Stimulated activated CD4-positive, alpha-beta T cell treated with anti-CD3 and anti-CD28 coated beads, Interleukin-1b, Interleukin-23, amount 100 ng/mL, for 24 hours (primary cell): ENCODE results near the gene CROCC2.

ENCODE experiments used
- DNase-seq, 4 experiments: peaks; one replicate each; pipeline ENCODE4 v3.0.0-alpha.2; 2020; ENCODE audit warnings: low read depth in 4 of 4, low spot score in 1 of 4

Gene CROCC2

DNA sequence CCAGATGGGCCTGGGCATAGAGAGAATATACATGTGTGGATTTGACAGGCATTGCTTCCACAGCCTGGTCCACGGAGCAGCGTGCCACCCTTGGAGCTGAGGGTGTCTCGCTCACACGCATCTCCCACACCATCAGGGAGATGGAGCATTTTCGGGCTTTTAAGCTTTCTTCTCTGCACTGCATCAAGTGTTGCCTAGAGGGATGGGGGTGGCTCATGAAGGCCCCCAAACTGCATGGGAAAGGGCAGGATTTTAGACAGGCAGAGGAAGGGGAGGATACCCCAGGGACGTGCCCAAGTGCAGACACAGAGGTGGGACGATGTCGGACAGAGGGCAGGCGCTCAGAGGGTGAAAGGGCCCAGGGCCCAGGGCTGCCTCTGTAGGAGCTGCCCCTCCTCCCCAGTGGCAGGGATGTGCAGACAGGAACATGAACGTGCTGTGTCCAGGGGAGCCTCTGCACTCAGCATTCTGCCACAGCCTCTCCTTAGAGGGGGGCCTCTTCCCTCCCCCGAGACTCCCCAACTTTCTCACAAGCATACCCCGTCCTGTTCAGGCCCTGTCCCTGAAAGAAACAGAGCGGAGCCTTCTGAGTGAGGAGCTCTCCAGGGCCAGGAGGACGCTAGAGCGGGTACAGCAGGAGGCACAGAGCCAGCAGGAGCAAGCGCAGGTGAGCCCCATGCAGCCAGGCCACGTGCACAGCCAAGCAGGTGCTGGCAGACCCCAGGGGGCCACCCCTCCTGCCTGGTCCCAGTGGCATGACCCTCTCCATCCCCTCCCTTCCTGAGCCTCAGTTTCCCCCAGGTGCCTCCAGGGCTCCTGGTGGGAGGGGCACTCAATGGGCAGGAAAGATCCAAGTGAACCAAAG is 49.4 kb downstream of the CROCC2 start:
- DNase-seq, result no peak

GRCh38 chr2:240956171-240956934 is 50.2 kb downstream of the CROCC2 start:
- DNase-seq, result no peak

- no peak for DNase-seq
Measured at GRCh38 chr2:240956935-240957655, 51.0 kb downstream of the CROCC2 start.

- DNase-seq, result no peak
Measured at GRCh38 chr2:240957656-240958365, 51.7 kb downstream of the CROCC2 start.

- no peak for DNase-seq
Measured at GRCh38 chr2:240958366-240959213, 52.5 kb downstream of the CROCC2 start.

DNA sequence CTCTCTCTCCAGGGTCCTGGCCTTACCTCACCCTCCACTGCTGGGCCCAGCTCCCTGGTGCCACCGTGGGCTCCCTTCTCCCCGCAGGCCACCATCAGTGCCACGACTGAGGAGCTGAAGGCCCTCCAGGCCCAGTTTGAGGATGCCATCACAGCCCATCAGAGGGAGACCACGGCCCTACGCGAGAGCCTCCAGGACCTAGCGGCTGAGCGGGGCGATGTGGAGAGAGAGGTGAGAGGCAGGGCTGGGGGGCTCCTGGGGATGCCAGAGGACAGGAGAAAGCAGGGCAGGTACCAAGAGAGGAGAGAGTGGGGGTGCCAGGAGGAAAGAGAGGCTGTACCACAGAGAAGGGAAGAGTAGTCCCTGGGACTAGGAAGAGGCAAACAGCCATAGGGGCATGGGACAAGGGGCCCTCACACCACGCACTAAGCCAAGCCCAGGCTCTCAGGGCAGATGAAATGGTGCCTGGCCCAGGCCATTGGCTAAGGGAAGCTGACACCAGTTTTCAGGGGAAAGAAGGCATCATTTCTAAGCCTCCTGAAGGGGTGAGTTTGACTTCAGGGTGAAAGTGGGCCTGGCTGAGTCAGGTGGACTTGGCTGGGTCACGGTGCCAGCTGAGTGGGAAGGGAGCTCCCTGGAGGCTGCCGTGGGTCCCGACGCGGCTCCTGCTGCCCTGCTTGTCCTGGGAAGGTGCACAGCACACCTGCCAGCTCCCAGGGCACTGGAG is 53.2 kb downstream of the CROCC2 start:
- no peak for DNase-seq

- no peak for DNase-seq
Measured at GRCh38 chr2:240959941-240960308, 53.8 kb downstream of the CROCC2 start.

DNA sequence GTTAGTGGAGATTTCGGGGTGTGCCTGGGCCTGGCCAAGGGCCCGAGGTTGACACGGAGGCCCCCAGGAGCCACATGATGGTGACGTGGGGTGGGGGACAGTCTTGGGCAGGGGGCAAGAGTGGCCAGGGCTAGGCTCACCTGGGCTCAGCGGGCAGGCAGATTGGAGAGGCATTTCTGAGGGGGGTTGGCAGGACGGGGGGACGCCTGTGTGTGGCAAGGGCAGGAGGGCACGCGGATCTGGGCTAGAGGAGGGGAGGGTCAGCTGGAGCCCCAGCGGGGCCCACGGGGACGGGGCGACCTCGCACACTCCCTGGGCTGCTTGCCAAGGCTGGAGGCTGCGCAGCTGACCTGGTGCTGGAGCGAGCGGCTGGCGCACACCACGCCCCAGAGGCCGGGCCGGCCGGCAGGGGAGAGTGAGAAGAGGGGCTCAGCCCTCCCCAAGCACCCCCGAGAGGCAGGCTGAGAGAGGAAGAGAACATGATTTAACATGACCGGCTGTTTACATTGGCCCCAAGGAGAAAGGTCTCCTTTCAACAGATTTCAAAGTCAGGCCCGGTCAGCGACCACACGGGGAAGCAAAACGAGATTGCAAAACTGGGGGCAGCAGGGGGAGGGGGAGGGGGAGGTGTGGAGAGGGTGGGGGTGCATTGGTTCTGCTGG is 54.3 kb downstream of the CROCC2 start:
- DNase-seq, result no peak

GRCh38 chr2:240960971-240961876 is 55.1 kb downstream of the CROCC2 start:
- DNase-seq, result no peak

DNA sequence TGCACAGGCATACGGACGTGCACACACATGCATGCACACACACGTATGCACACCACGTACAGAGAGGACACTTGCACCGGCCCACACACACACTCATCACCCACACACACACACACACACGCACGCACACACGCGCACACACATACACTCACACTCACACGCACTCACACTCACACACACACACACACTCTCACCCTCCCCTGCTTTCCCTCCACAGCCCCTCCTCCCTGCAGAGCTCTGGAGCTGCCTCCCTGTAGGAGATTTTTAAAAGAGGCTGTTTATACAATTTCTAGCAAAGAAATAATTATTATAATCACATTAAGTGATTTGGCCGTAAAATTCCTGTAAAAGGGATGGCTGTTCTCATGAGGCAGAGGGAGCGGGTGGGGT is 55.8 kb downstream of the CROCC2 start:
- DNase-seq, result no peak

DNA sequence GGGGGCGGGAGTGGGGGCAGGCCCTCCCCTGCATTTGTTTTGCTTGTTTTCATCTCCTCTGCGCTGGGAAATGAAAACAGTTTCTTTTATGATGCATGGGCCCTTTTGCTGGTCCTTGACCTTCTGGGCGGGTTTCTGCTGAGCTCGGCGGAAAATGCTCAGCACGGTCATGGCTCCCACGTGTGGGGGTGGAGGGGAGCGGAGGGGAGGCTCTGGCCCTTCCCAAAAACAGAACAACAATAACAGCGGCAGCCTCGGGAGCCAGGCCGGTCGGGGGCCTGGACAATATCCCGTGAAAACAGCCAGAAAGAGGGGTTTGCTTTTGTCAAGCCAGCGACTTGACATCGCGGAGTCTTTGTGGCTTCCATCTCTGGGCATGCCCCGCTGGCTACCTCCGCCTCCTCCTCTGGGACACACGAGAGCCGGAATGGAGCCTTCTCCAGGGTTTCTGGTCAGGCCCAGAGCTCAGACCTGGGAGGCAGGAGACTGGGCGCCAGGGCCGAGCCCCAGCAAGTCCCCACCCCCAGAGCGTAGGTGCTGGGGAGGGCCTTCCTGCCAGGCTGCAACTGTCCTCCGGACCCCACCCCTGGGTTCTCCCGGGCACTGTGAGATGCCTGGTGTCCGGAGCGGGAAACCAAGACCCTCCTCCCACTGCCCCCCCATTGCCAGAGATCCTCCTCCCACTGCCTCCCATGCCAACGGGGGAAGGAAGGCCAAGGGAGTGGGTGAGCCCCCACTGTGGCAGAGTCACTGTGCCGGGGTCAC is 56.3 kb downstream of the CROCC2 start:
- no peak for DNase-seq

GRCh38 chr2:240963065-240963867 is 57.1 kb downstream of the CROCC2 start:
- DNase-seq, result no peak

- no peak for DNase-seq
Measured at GRCh38 chr2:240963868-240964703, 58.0 kb downstream of the CROCC2 start.

DNA sequence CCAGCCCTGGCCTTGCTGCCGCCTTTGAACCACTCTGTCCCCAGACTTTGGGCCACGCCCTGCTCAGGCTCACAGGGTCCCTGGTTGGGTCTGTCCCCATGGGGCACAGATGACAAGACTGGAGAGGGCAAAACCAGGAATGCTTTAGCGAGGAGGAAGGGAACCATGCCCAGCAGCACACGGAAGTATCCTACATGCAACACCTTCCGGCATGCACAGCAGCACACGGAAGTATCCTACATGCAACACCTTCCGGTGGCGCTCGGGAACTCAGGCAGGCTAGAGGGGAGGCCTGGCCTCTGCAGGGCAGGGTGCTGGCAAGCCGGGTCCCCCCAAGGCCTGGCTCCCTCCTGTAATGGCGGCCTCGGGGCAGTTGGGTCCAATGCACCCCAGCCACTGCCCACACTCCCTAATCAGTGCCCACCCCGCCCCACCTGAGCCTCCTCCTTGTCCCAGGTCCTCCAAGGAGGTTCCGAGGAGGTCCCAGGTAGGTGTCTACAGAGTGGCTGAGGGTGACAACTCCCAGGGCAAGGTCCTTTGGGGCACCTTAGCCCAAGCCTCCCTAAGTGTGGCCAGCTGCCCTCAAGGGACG is 58.7 kb downstream of the CROCC2 start:
- no peak for DNase-seq

DNA sequence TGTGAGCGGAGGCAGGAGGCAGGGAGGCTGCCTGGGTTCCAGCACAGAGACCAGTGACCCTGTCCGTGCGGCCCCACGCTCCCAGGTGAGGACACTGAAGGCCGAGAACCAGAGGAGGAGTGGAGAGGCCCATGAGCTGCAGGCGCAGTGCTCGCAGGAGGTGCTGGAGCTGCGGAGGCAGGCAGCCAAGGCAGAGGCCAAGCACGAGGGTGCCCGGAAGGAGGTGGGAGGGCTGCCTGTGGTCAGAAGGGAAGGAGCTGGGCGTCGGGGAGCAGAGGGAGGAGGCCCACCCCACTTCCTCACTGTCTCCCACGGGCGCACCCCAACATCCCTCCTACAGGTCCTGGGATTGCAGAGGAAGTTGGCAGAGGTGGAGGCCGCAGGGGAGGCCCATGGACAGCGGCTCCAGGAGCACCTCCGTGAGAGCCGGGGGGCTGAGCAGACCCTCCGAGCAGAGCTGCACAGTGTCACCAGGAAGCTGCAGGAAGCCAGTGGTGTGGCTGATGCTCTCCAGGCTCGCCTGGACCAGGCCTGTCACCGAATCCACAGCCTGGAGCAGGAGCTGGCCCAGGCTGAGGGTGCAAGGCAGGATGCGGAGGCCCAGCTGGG is 59.3 kb downstream of the CROCC2 start:
- no peak for DNase-seq
